Pancreas (tissue), 10 donors: ENCODE data around the gene SLC6A20. TPM values are rescaled to one million over a fixed set of nuclear protein-coding genes. Genes with fewer than 3 reads are reported as not detected.

Source experiments
- ATAC-seq, 4 donors: fragments of 200-7000 bp; cut with Tn5 transposase; one replicate each; pipeline versions ENCODE4 v1.8.0 to v1.9.1; 2020; ENCODE audit warnings: mild to moderate bottlenecking in 4 of 4, moderate library complexity in 4 of 4
- DNase-seq, 6 donors: peaks; one replicate each; pipeline ENCODE4 v3.0.0-alpha.2; 2020
- FAIRE-seq: peaks from 2 replicates; lab custom pipeline; 2012; peaks lifted over from hg19 to GRCh38; lab: Jason Lieb, UNC
- H3K27ac ChIP-seq, 4 donors: fragments of 200-600 bp; sonication (generic); 1 replicate in 3 of 4; 2 replicates in 1 of 4; pipeline versions ENCODE4 v1.5.0 to v1.8.0; 2020
- H3K27me3 ChIP-seq, 4 donors: fragments of 200-600 bp; one replicate each; pipeline ENCODE4 v1.8.0; 2021
- H3K36me3 ChIP-seq, 3 donors: fragments of 200-600 bp; sonication (generic) in 1 of 3; one replicate each; pipeline versions ENCODE4 v1.5.0 to v1.8.0; 2020 to 2021
- H3K4me1 ChIP-seq, 3 donors: fragments of 200-600 bp; one replicate each; pipeline ENCODE4 v1.8.0; 2021
- H3K4me3 ChIP-seq, 4 donors: fragments of 200-600 bp; sonication (generic) in 2 of 4; one replicate each; pipeline versions ENCODE4 v1.5.0 to v1.8.0; 2020 to 2021
- H3K9me3 ChIP-seq, 4 donors: fragments of 200-600 bp; one replicate each; pipeline ENCODE4 v1.8.0; 2021
- CTCF ChIP-seq, 4 donors: fragments of 200-600 bp; sonication (generic) in 3 of 4; IDR thresholded peaks; one replicate each; pipeline versions ENCODE4 v1.5.0 to v1.8.0; 2021; ENCODE audit warnings: antibody characterized with exemption in 4 of 4
- WGBS, 2 donors: extraction: QIAGEN DNeasy Blood & Tissue Kit; methylation state at CpG; one replicate each; pipeline ENCODE4 v1.1.7; 2013; 5-methylcytosine and 5-hydroxymethylcytosine counted together
- intact Hi-C, 3 donors: fragments of 100-400 bp; cut with DNase I; formaldehyde crosslinking; loops; one replicate each; pipeline versions ENCODE4 v1.11.1 to v1.14.2; 2022
- polyA plus RNA-seq, 2 donors: library from polyadenylated mRNA; stranded (reverse); fragments of 200-250 nt; gene quantifications; one replicate each; pipeline ENCODE4 v1.2.3, GENCODE V29; 2013
- total RNA-seq, 6 donors: library from RNA; stranded (reverse); fragmentation: NEBNext Ultra II Directional in 4 of 6; extraction: Animal tissue kit (Norgen Biotek cat#: 25700) in 4 of 6; gene quantifications; one replicate each; pipeline versions ENCODE4 v1.2.1 to v1.2.4, GENCODE V29; 2021 to 2023
- donor health status: healthy with polysubstance abuse.
- donor health status: DM: no; HTN: no; CAD: no; lungs with moderate emphysema.
- donor health status: DM: no; HTN: no; CAD: no.
- donor health status: control.
- donor health status: control.
- donor health status: Bipolar disorder and iron deficiency.
- donor health status: DM: yes; HTN: yes; CAD: no.
- donor health status: DM: no; HTN: no; CAD: no.
- donor health status: DM: no; HTN: no; CAD: no.
- donor health status: DM: yes; HTN: yes; CAD: no.

Gene SLC6A20
- total and polyA plus RNA-seq, 8 donors, result 3.1 to 11.3 (median 5.7) TPM

GRCh38 chr3:45803252-45803935, 7.1 kb upstream of the SLC6A20 start:
- FAIRE-seq (no peak), DNase-seq (no peak), ATAC-seq (no peak)
- Histone ChIP-seq H3K27ac (no peak overlapping the region), H3K4me3 (no peak overlapping the region), H3K36me3 (no peaks in the 10 kb centered on the region), H3K9me3 (no peaks in the 10 kb centered on the region), H3K4me1 (no peaks in the 10 kb centered on the region), H3K27me3 (no peaks in the 10 kb centered on the region)
- WGBS, 2 donors, result 88 to 94% methylated on average over 5 of the region's 5 CpGs
- no peak for TF ChIP-seq CTCF (IDR thresholded peaks at IDR 0.05)
- intact Hi-C loops, result no loop called here

GRCh38 chr3:45802146-45802545, 5.8 kb upstream of the SLC6A20 start:
- Histone ChIP-seq H3K27me3 (peaks cover 0 to under 1% (median 0%) of the 10 kb centered on the region in 4 donors), H3K4me1 (no peaks in the 10 kb centered on the region), H3K4me3 (no peak overlapping the region), H3K9me3 (no peaks in the 10 kb centered on the region), H3K36me3 (no peaks in the 10 kb centered on the region), H3K27ac (no peak overlapping the region)
- intact Hi-C loops, result no loop called here
- FAIRE-seq, result no peak
- WGBS, 2 donors, result 88 to 91% methylated on average over 9 of the region's 9 CpGs
- no peak for TF ChIP-seq CTCF (IDR thresholded peaks at IDR 0.05)
- DNase-seq, result no peak
- ATAC-seq, result no peak

GRCh38 chr3:45800611-45801010, 4.3 kb upstream of the SLC6A20 start:
- WGBS, 2 donors, result 51 to 61% methylated on average over 4 of the region's 4 CpGs
- Histone ChIP-seq H3K36me3 (no peaks in the 10 kb centered on the region), H3K4me3 (no peak overlapping the region), H3K9me3 (no peaks in the 10 kb centered on the region), H3K27ac (no peak overlapping the region), H3K27me3 (peaks cover 0 to 9% (median 3%) of the 10 kb centered on the region in 4 donors), H3K4me1 (peaks cover 0 to 5% (median 0%) of the 10 kb centered on the region in 3 donors)
- DNase-seq, result no peak
- no peak for FAIRE-seq
- intact Hi-C loops, result no loop called here
- ATAC-seq, result peak in 1 of 4 donors; percentile 10
- no peak for TF ChIP-seq CTCF (IDR thresholded peaks at IDR 0.05)

GRCh38 chr3:45799586-45799985, 3.2 kb upstream of the SLC6A20 start:
- WGBS, 2 donors, result 93 to 98% methylated on average over 2 of the region's 2 CpGs
- DNase-seq, result no peak
- intact Hi-C loops, result no loop called here
- no peak for ATAC-seq
- H3K36me3 ChIP-seq, result no peaks in the 10 kb centered on the region
- no peaks in the 10 kb centered on the region for H3K9me3 ChIP-seq
- peaks cover 0 to 15% (median 3%) of the 10 kb centered on the region in 4 donors for H3K27me3 ChIP-seq
- H3K4me1 ChIP-seq, result peaks cover 0 to 5% (median 0%) of the 10 kb centered on the region in 3 donors
- FAIRE-seq, result no peak
- no peak overlapping the region for H3K4me3 ChIP-seq
- no peak for TF ChIP-seq CTCF (IDR thresholded peaks at IDR 0.05)
- H3K27ac ChIP-seq, result no peak overlapping the region

GRCh38 chr3:45798034-45798433, 1.7 kb upstream of the SLC6A20 start:
- ATAC-seq, result no peak
- WGBS, 2 donors, result 54 to 60% methylated on average over 4 of the region's 4 CpGs
- TF ChIP-seq CTCF (IDR thresholded peaks at IDR 0.05), result no peak
- peaks cover 0 to 15% (median 3%) of the 10 kb centered on the region in 4 donors for H3K27me3 ChIP-seq
- intact Hi-C loops, result no loop called here
- no peak overlapping the region for H3K4me3 ChIP-seq
- no peaks in the 10 kb centered on the region for H3K36me3 ChIP-seq
- FAIRE-seq, result no peak
- DNase-seq, result no peak
- no peaks in the 10 kb centered on the region for H3K9me3 ChIP-seq
- H3K4me1 ChIP-seq, result peaks cover 0 to 5% (median 0%) of the 10 kb centered on the region in 3 donors
- no peak overlapping the region for H3K27ac ChIP-seq
